ENCODE results near the gene CFDP1. TPM values are rescaled to one million over a fixed set of nuclear protein-coding genes. Genes with fewer than 3 reads are reported as not detected.
"Not testable (repeated sequence)": the region's sequence is repeated elsewhere in the genome, so short reads cannot be mapped to it uniquely, and the experiment has no call there.

CFDP1 gene
- total and polyA plus RNA-seq, 5 donors from 2014 or later: 32.0 to 63.8 (median 40.2) TPM

GRCh38 chr16:75273054-75273925, 160.0 kb downstream of the CFDP1 start:
- no peak overlapping the region for H3K4me3 ChIP-seq (ENCODE audit: low read depth, low read length)
- Mint-ChIP-seq H3K4me1 (peaks cover 0 to 6% (median 5%) of the 10 kb centered on the region in 4 donors), H3K9me3 (peaks cover 0 to 4% (median 0%) of the 10 kb centered on the region in 7 donors), H3K4me3 (peak overlapping the region in 1 of 4 donors; percentile 64), H3K36me3 (no peaks in the 10 kb centered on the region), H3K27me3 (peaks cover 34% of the 10 kb centered on the region), H3K27ac (no peak overlapping the region)
- H3K27ac ChIP-seq (ENCODE audit: insufficient read depth, low read length, poor library complexity, severe bottlenecking): no peak overlapping the region
- DNase-seq: no peak
- H3K36me3 ChIP-seq (ENCODE audit: control insufficient read depth, insufficient read depth, low read length): no peaks in the 10 kb centered on the region
- H3K9me3 ChIP-seq (ENCODE audit: control insufficient read depth in 2 of 2, low read length in 2 of 2): no peaks in the 10 kb centered on the region
- H3K27me3 ChIP-seq (ENCODE audit: control insufficient read depth, insufficient read depth, low read length): no peaks in the 10 kb centered on the region
- no peak for ATAC-seq (ENCODE audit: low read depth in 2 of 2)
- peaks cover 4% of the 10 kb centered on the region for H3K4me1 ChIP-seq (ENCODE audit: control insufficient read depth, insufficient read depth, low read length, poor library complexity, severe bottlenecking)

- not testable (repeated sequence) for H3K4me1 Mint-ChIP-seq; H3K36me3 Mint-ChIP-seq; H3K27me3 ChIP-seq (ENCODE audit: control insufficient read depth, insufficient read depth, low read length); H3K27ac ChIP-seq (ENCODE audit: insufficient read depth, low read length, poor library complexity, severe bottlenecking); H3K4me3 ChIP-seq (ENCODE audit: low read depth, low read length); H3K9me3 Mint-ChIP-seq; H3K27ac Mint-ChIP-seq; ATAC-seq (ENCODE audit: low read depth in 2 of 2); H3K36me3 ChIP-seq (ENCODE audit: control insufficient read depth, insufficient read depth, low read length); H3K9me3 ChIP-seq (ENCODE audit: control insufficient read depth in 2 of 2, low read length in 2 of 2); H3K4me1 ChIP-seq (ENCODE audit: control insufficient read depth, insufficient read depth, low read length, poor library complexity, severe bottlenecking); DNase-seq
- Mint-ChIP-seq H3K4me3 (peak overlapping the region in 1 of 4 donors; percentile 64), H3K27me3 (peaks cover 36% of the 10 kb centered on the region)
Observed at GRCh38 chr16:75272629-75273028, 160.7 kb downstream of the CFDP1 start.

GRCh38 chr16:75272097-75272551, 161.2 kb downstream of the CFDP1 start:
- DNase-seq (no peak), ATAC-seq (ENCODE audit: low read depth in 2 of 2) (no peak)
- H3K36me3 Mint-ChIP-seq: no peaks in the 10 kb centered on the region
- Histone ChIP-seq H3K4me1 (ENCODE audit: control insufficient read depth, insufficient read depth, low read length, poor library complexity, severe bottlenecking) (peaks cover 4% of the 10 kb centered on the region), H3K27ac (ENCODE audit: insufficient read depth, low read length, poor library complexity, severe bottlenecking) (no peak overlapping the region), H3K9me3 (ENCODE audit: control insufficient read depth in 2 of 2, low read length in 2 of 2) (no peaks in the 10 kb centered on the region), H3K4me3 (ENCODE audit: low read depth, low read length) (no peak overlapping the region), H3K27me3 (ENCODE audit: control insufficient read depth, insufficient read depth, low read length) (no peaks in the 10 kb centered on the region), H3K36me3 (ENCODE audit: control insufficient read depth, insufficient read depth, low read length) (no peaks in the 10 kb centered on the region)
- peaks cover 0 to 6% (median 5%) of the 10 kb centered on the region in 4 donors for H3K4me1 Mint-ChIP-seq
- H3K9me3 Mint-ChIP-seq: peaks cover 0 to 2% (median 0%) of the 10 kb centered on the region in 7 donors
- no peak overlapping the region for H3K4me3 Mint-ChIP-seq
- no peak overlapping the region for H3K27ac Mint-ChIP-seq
- H3K27me3 Mint-ChIP-seq: peaks cover 36% of the 10 kb centered on the region

GRCh38 chr16:75271441-75272096, 161.7 kb downstream of the CFDP1 start:
- no peak overlapping the region for H3K27ac ChIP-seq (ENCODE audit: insufficient read depth, low read length, poor library complexity, severe bottlenecking)

GRCh38 chr16:75269358-75269757, 163.9 kb downstream of the CFDP1 start:
- H3K9me3 Mint-ChIP-seq; H3K27me3 ChIP-seq (ENCODE audit: control insufficient read depth, insufficient read depth, low read length); H3K27ac ChIP-seq (ENCODE audit: insufficient read depth, low read length, poor library complexity, severe bottlenecking); H3K4me1 Mint-ChIP-seq; H3K27ac Mint-ChIP-seq; H3K36me3 ChIP-seq (ENCODE audit: control insufficient read depth, insufficient read depth, low read length); DNase-seq; ATAC-seq (ENCODE audit: low read depth in 2 of 2); H3K4me3 Mint-ChIP-seq; H3K4me3 ChIP-seq (ENCODE audit: low read depth, low read length); H3K9me3 ChIP-seq (ENCODE audit: control insufficient read depth in 2 of 2, low read length in 2 of 2); H3K36me3 Mint-ChIP-seq: not testable (repeated sequence)
- H3K27me3 Mint-ChIP-seq: peaks cover 47% of the 10 kb centered on the region
- H3K4me1 ChIP-seq (ENCODE audit: control insufficient read depth, insufficient read depth, low read length, poor library complexity, severe bottlenecking): peaks cover 14% of the 10 kb centered on the region

More at GRCh38 chr16:75271441-75272096, 161.7 kb downstream of the CFDP1 start:
- Histone ChIP-seq H3K9me3 (ENCODE audit: control insufficient read depth in 2 of 2, low read length in 2 of 2) (no peaks in the 10 kb centered on the region), H3K27me3 (ENCODE audit: control insufficient read depth, insufficient read depth, low read length) (no peaks in the 10 kb centered on the region), H3K4me3 (ENCODE audit: low read depth, low read length) (no peak overlapping the region), H3K4me1 (ENCODE audit: control insufficient read depth, insufficient read depth, low read length, poor library complexity, severe bottlenecking) (peaks cover 4% of the 10 kb centered on the region), H3K36me3 (ENCODE audit: control insufficient read depth, insufficient read depth, low read length) (no peaks in the 10 kb centered on the region)
- Mint-ChIP-seq H3K27ac (no peak overlapping the region), H3K4me1 (peaks cover 0 to 6% (median 5%) of the 10 kb centered on the region in 4 donors), H3K4me3 (no peak overlapping the region), H3K36me3 (no peaks in the 10 kb centered on the region), H3K9me3 (peaks cover 0 to 2% (median 0%) of the 10 kb centered on the region in 7 donors), H3K27me3 (peaks cover 39% of the 10 kb centered on the region)
- ATAC-seq (ENCODE audit: low read depth in 2 of 2) (no peak), DNase-seq (no peak)

- peaks cover 3% of the 10 kb centered on the region for H3K27me3 ChIP-seq (ENCODE audit: control insufficient read depth, insufficient read depth, low read length)
- H3K4me3 ChIP-seq (ENCODE audit: low read depth, low read length): no peak overlapping the region
- ATAC-seq (ENCODE audit: low read depth in 2 of 2) (no peak), DNase-seq (no peak)
- no peak overlapping the region for H3K27ac Mint-ChIP-seq
- H3K27ac ChIP-seq (ENCODE audit: insufficient read depth, low read length, poor library complexity, severe bottlenecking): no peak overlapping the region
- H3K36me3 ChIP-seq (ENCODE audit: control insufficient read depth, insufficient read depth, low read length): no peaks in the 10 kb centered on the region
- peaks cover 0 to 2% (median 0%) of the 10 kb centered on the region in 7 donors for H3K9me3 Mint-ChIP-seq
- H3K36me3 Mint-ChIP-seq: no peaks in the 10 kb centered on the region
- peaks cover 50% of the 10 kb centered on the region for H3K27me3 Mint-ChIP-seq
- H3K4me1 Mint-ChIP-seq: peaks cover 0 to 12% (median 5%) of the 10 kb centered on the region in 4 donors
- H3K9me3 ChIP-seq (ENCODE audit: control insufficient read depth in 2 of 2, low read length in 2 of 2): no peaks in the 10 kb centered on the region
- H3K4me1 ChIP-seq (ENCODE audit: control insufficient read depth, insufficient read depth, low read length, poor library complexity, severe bottlenecking): peaks cover 14% of the 10 kb centered on the region
- H3K4me3 Mint-ChIP-seq: peak overlapping the region in 1 of 4 donors; percentile 61
Observed at GRCh38 chr16:75267631-75268264, 165.6 kb downstream of the CFDP1 start.

GRCh38 chr16:75266738-75267630, 166.3 kb downstream of the CFDP1 start:
- H3K27me3 ChIP-seq (ENCODE audit: control insufficient read depth, insufficient read depth, low read length): peaks cover 3% of the 10 kb centered on the region
- peaks cover 51% of the 10 kb centered on the region for H3K27me3 Mint-ChIP-seq
- H3K4me1 Mint-ChIP-seq: peaks cover 0 to 12% (median 5%) of the 10 kb centered on the region in 4 donors

More at GRCh38 chr16:75266738-75267630, 166.3 kb downstream of the CFDP1 start:
- DNase-seq (no peak), ATAC-seq (ENCODE audit: low read depth in 2 of 2) (no peak)
- no peak overlapping the region for H3K4me3 ChIP-seq (ENCODE audit: low read depth, low read length)
- H3K4me3 Mint-ChIP-seq: peak overlapping the region; percentile 75 to 87 (median 82)
- no peaks in the 10 kb centered on the region for H3K9me3 ChIP-seq (ENCODE audit: control insufficient read depth in 2 of 2, low read length in 2 of 2)
- no peaks in the 10 kb centered on the region for H3K36me3 Mint-ChIP-seq
- H3K36me3 ChIP-seq (ENCODE audit: control insufficient read depth, insufficient read depth, low read length): no peaks in the 10 kb centered on the region
- H3K9me3 Mint-ChIP-seq: peaks cover 0 to 2% (median 0%) of the 10 kb centered on the region in 7 donors
- H3K4me1 ChIP-seq (ENCODE audit: control insufficient read depth, insufficient read depth, low read length, poor library complexity, severe bottlenecking): peaks cover 14% of the 10 kb centered on the region
- H3K27ac Mint-ChIP-seq: peak overlapping the region in 1 of 3 donors; percentile 38
- H3K27ac ChIP-seq (ENCODE audit: insufficient read depth, low read length, poor library complexity, severe bottlenecking): no peak overlapping the region

Data from CD4-positive, CD25-positive, alpha-beta regulatory T cell (primary cell).